ENCODE measurements around the gene LAMA2. TPM values are rescaled to one million over a fixed set of nuclear protein-coding genes. Genes with fewer than 3 reads are reported as not detected.
A peak's percentile ranks its signal among the peaks of the same experiment; 100 is the strongest.

Gene LAMA2
- 14.2 and 18.0 TPM in 2 replicates for total RNA-seq
- long read RNA-seq, partial matches to known transcripts: 26 of 28 reads
- long read RNA-seq, other reads (novel, unspliced or antisense): 2 of 28 reads

DNA sequence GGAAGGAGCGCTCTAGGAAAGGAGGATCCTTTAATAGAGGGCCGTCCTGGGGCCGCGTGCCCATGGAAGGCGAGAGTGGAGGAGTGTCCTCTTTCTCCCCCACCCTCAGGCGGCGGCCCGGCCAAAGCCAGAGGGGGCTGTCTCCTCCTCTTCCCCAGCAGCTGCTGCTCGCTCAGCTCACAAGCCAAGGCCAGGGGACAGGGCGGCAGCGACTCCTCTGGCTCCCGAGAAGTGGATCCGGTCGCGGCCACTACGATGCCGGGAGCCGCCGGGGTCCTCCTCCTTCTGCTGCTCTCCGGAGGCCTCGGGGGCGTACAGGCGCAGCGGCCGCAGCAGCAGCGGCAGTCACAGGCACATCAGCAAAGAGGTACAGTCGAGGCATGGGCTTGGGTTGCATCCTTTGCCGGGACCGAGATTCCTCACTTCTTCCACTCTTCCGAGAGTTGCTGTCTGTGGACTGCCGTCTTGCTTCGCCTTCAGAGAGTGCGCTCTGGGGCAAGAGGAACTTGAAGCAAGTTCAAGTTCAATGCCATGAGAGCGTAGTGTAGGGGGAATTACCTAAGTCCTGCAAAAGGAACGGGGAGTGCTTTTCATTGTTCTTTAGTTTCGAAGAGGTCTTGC is at the start of gene LAMA2:
Gene LAMA2, plus strand, starts transcription at position 148 of the 621 bp plus-strand sequence. Its CDS starts 108 bp downstream, at position 256.
- H3K4me3 Mint-ChIP-seq (ENCODE audit: unreplicated experiment): peak within 1 kb of the TSS; percentile 70
- TF ChIP-seq, protein P1, sequence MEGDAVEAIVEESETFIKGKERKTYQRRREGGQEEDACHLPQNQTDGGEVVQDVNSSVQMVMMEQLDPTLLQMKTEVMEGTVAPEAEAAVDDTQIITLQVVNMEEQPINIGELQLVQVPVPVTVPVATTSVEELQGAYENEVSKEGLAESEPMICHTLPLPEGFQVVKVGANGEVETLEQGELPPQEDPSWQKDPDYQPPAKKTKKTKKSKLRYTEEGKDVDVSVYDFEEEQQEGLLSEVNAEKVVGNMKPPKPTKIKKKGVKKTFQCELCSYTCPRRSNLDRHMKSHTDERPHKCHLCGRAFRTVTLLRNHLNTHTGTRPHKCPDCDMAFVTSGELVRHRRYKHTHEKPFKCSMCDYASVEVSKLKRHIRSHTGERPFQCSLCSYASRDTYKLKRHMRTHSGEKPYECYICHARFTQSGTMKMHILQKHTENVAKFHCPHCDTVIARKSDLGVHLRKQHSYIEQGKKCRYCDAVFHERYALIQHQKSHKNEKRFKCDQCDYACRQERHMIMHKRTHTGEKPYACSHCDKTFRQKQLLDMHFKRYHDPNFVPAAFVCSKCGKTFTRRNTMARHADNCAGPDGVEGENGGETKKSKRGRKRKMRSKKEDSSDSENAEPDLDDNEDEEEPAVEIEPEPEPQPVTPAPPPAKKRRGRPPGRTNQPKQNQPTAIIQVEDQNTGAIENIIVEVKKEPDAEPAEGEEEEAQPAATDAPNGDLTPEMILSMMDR (IDR thresholded peaks at IDR 0.05): peak; percentile 40
- peaks cover 20% of the 10 kb centered on the region for H3K27me3 Mint-ChIP-seq (ENCODE audit: unreplicated experiment)
- no peaks in the 10 kb centered on the region for H3K36me3 Mint-ChIP-seq (ENCODE audit: unreplicated experiment)
- H3K9me3 Mint-ChIP-seq (ENCODE audit: unreplicated experiment): no peaks in the 10 kb centered on the region
- peak; percentile 87 for DNase-seq (ENCODE audit: extremely low spot score, unreplicated experiment)
- peaks cover 13% of the 10 kb centered on the region for H3K4me1 Mint-ChIP-seq (ENCODE audit: unreplicated experiment)
- H3K27ac Mint-ChIP-seq (ENCODE audit: unreplicated experiment): peak within 1 kb of the TSS; percentile 14

DNA sequence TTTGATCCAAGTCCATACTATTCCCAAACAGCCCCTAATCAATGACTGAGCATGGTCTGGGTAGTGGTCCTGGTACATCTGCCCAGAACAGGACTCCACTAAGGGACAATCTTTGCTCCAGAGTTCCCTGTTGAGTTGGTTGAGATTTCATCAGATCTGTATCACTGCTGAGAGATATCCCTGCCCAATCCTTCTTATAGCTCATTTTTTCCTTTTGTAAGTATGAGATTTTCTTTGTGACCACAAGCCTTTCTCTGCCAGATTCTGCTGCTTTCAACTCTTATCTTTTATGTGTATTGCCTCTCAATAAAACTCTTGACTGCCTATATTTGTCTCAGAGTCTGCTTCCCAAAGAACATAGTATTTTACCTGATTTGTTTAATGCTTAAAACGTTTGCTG is 46.2 kb upstream of the LAMA2 start:
- H3K4me3 Mint-ChIP-seq (ENCODE audit: unreplicated experiment): no peak overlapping the region
- H3K36me3 Mint-ChIP-seq (ENCODE audit: unreplicated experiment): no peaks in the 10 kb centered on the region
- no peaks in the 10 kb centered on the region for H3K9me3 Mint-ChIP-seq (ENCODE audit: unreplicated experiment)
- peaks cover 6% of the 10 kb centered on the region for H3K27me3 Mint-ChIP-seq (ENCODE audit: unreplicated experiment)
- TF ChIP-seq, protein P1 (IDR thresholded peaks at IDR 0.05): no peak
- H3K27ac Mint-ChIP-seq (ENCODE audit: unreplicated experiment): no peak overlapping the region
- no peaks in the 10 kb centered on the region for H3K4me1 Mint-ChIP-seq (ENCODE audit: unreplicated experiment)
- DNase-seq (ENCODE audit: extremely low spot score, unreplicated experiment): no peak

DNA sequence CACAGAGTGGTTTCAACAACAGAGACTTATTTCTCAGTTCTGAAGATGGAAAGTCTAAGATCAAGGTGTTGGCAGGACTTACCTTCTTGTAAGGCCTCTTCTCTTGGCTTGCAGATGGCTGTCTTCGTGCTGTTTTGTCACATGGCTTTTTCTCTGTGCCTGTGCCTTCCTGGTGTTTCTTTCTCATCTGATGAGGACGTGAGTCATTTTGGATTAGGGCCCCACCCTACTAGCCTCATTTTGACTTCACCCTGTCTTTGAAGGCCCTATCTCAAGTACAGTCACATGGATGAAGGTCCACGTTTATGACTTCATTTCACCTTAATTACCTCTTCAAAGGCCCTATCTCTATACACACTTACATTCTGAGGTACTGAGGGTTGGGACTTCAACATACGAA is 41.4 kb upstream of the LAMA2 start:
- Mint-ChIP-seq H3K27me3 (ENCODE audit: unreplicated experiment) (peaks cover 18% of the 10 kb centered on the region), H3K4me1 (ENCODE audit: unreplicated experiment) (no peaks in the 10 kb centered on the region), H3K9me3 (ENCODE audit: unreplicated experiment) (no peaks in the 10 kb centered on the region), H3K36me3 (ENCODE audit: unreplicated experiment) (no peaks in the 10 kb centered on the region), H3K4me3 (ENCODE audit: unreplicated experiment) (no peak overlapping the region), H3K27ac (ENCODE audit: unreplicated experiment) (no peak overlapping the region)
- TF ChIP-seq, protein P1 (IDR thresholded peaks at IDR 0.05): no peak
- DNase-seq (ENCODE audit: extremely low spot score, unreplicated experiment): no peak

DNA sequence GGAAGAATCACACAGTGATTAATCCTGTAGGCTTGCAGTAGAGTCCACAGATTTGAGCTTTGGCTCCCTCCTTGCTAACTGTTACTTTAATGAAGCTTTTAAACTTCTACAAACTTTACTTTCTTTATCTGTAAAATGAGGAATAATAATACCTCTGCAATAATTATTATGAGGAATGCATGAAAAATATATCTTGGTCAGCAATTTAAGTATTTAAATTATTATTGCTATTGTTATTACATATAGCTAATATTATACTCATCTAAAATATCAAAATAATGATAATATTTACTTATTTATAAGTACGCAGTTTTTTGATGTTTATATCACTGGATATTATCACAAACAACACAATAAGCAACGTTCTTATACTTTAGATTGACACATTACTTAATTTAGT is 38.3 kb upstream of the LAMA2 start:
- no peaks in the 10 kb centered on the region for H3K4me1 Mint-ChIP-seq (ENCODE audit: unreplicated experiment)

More for the DNA sequence above, 38.3 kb upstream of the LAMA2 start:
- Mint-ChIP-seq H3K36me3 (ENCODE audit: unreplicated experiment) (no peaks in the 10 kb centered on the region), H3K4me3 (ENCODE audit: unreplicated experiment) (no peak overlapping the region), H3K9me3 (ENCODE audit: unreplicated experiment) (no peaks in the 10 kb centered on the region), H3K27ac (ENCODE audit: unreplicated experiment) (no peak overlapping the region), H3K27me3 (ENCODE audit: unreplicated experiment) (peaks cover 33% of the 10 kb centered on the region)
- TF ChIP-seq, protein P1 (IDR thresholded peaks at IDR 0.05): no peak
- no peak for DNase-seq (ENCODE audit: extremely low spot score, unreplicated experiment)

Data from osteocyte (in vitro differentiated cells).